KMS-11 (cell line): ENCODE results near the gene IGFBP3.

Source experiments
- H2AFZ ChIP-seq: fragments of 200-600 bp; sonication (generic); 2 replicates; pipeline ENCODE4 v1.6.1; 2016; ENCODE audit warnings: antibody characterized with exemption, mixed run types, low read depth
- H3K27ac ChIP-seq: fragments of 200-600 bp; sonication (generic); 2 replicates; pipeline ENCODE4 v1.6.1; 2016; ENCODE audit warnings: mild to moderate bottlenecking, mixed run types
- H3K27me3 ChIP-seq: fragments of 200-600 bp; sonication (generic); 2 replicates; pipeline ENCODE4 v1.6.1; 2017; ENCODE audit warnings: mild to moderate bottlenecking, low read depth, mixed run types, moderate library complexity; ENCODE audit not compliant: insufficient read depth
- H3K36me3 ChIP-seq: fragments of 200-600 bp; sonication (generic); 2 replicates; pipeline ENCODE4 v1.6.1; 2017; ENCODE audit warnings: mild to moderate bottlenecking, mixed run types; ENCODE audit not compliant: insufficient read depth
- H3K4me1 ChIP-seq: fragments of 200-600 bp; sonication (generic); 2 replicates; pipeline ENCODE4 v1.6.1; 2016; ENCODE audit warnings: mild to moderate bottlenecking, low read depth, mixed run types; ENCODE audit not compliant: poor library complexity, severe bottlenecking
- H3K4me2 ChIP-seq: fragments of 200-600 bp; sonication (generic); 2 replicates; pipeline ENCODE4 v1.7.0; 2016; ENCODE audit warnings: mild to moderate bottlenecking, mixed run types
- H3K4me3 ChIP-seq: fragments of 200-600 bp; sonication (generic); IDR thresholded peaks from 2 replicates; pipeline ENCODE4 v1.6.1; 2017; ENCODE audit warnings: low read depth, low read length, mixed read lengths; ENCODE audit not compliant: insufficient read depth
- H3K79me2 ChIP-seq: fragments of 200-600 bp; sonication (generic); 2 replicates; pipeline ENCODE4 v1.6.1; 2016; ENCODE audit warnings: low read depth, mixed run types; ENCODE audit not compliant: insufficient read depth
- H3K9ac ChIP-seq: fragments of 200-600 bp; sonication (generic); 2 replicates; pipeline ENCODE4 v1.6.1; 2016; ENCODE audit warnings: mild to moderate bottlenecking, mixed run types
- H4K20me1 ChIP-seq: fragments of 200-600 bp; sonication (generic); 2 replicates; pipeline ENCODE4 v1.6.1; 2016; ENCODE audit warnings: mild to moderate bottlenecking, mixed run types; ENCODE audit not compliant: insufficient read depth
- TF ChIP-seq, protein P1 (sequence below): fragments of 200-600 bp; sonication (generic); conservative IDR thresholded peaks from 2 replicates; pipeline ENCODE4 v1.6.1; 2017; ENCODE audit warnings: low read depth, mild to moderate bottlenecking, antibody characterized with exemption, low read length, moderate library complexity, mixed read lengths

IGFBP3 gene

DNA sequence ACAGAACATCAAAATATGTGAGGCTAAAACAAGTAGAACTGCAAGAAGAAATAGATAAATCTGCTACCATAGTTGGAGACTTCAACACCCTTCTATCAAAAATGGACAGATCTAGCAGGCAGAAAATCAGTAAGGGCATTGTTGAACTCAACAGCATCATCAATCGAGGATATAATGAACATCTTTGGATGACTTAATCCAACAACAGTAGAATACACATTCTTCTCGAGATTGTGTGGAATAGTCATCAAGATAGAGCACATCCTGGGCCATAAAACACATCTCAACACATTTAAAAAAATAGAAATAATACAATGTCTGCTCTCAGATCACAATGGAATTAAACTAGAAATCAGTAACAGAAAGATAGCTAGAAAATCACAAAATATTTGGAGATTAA is 22.9 kb downstream of the IGFBP3 start:
- H3K27me3 ChIP-seq = no peaks in the 10 kb centered on the region
- H4K20me1 ChIP-seq = no peaks in the 10 kb centered on the region
- no peak overlapping the region for H3K27ac ChIP-seq
- H3K4me1 ChIP-seq = no peaks in the 10 kb centered on the region
- H3K9ac ChIP-seq = no peak overlapping the region
- TF ChIP-seq, protein P1, sequence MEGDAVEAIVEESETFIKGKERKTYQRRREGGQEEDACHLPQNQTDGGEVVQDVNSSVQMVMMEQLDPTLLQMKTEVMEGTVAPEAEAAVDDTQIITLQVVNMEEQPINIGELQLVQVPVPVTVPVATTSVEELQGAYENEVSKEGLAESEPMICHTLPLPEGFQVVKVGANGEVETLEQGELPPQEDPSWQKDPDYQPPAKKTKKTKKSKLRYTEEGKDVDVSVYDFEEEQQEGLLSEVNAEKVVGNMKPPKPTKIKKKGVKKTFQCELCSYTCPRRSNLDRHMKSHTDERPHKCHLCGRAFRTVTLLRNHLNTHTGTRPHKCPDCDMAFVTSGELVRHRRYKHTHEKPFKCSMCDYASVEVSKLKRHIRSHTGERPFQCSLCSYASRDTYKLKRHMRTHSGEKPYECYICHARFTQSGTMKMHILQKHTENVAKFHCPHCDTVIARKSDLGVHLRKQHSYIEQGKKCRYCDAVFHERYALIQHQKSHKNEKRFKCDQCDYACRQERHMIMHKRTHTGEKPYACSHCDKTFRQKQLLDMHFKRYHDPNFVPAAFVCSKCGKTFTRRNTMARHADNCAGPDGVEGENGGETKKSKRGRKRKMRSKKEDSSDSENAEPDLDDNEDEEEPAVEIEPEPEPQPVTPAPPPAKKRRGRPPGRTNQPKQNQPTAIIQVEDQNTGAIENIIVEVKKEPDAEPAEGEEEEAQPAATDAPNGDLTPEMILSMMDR = no peak
- no peaks in the 10 kb centered on the region for H3K36me3 ChIP-seq
- H3K79me2 ChIP-seq = no peaks in the 10 kb centered on the region
- no peak overlapping the region for H2AFZ ChIP-seq
- H3K4me3 ChIP-seq = no peak overlapping the region
- H3K4me2 ChIP-seq = no peak overlapping the region

DNA sequence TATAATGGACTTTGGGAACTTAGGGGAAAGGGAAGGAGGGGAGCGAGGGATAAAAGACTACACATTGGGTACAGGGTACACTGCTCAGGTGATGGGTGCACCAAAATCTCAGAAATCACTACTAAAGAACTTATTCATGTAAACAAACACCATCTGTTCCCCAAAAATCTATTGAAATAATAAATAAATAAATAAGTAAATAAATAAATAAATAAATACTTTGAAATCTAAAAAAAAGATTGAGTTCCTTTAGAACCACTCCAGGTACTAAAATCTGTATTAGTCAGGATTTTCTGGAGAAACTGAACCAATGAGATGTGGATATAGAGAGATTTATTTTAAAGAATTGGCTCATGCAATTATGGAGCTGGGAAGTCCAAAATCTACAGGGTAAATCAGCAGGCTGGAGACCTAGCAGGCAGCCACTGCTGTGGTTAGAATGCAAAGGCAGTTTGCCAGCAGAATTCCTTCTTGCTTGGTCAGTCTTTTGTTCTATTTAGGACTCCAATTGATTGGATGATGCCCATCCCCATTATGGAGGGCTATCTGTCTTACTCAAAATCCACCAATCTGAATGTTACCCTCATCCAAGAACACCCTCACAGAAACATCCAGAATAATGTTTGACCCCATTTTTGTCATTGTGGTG is 23.9 kb downstream of the IGFBP3 start:
- H4K20me1 ChIP-seq = no peaks in the 10 kb centered on the region
- H3K9ac ChIP-seq = no peak overlapping the region
- no peak overlapping the region for H2AFZ ChIP-seq
- no peaks in the 10 kb centered on the region for H3K36me3 ChIP-seq
- no peaks in the 10 kb centered on the region for H3K4me1 ChIP-seq
- no peak overlapping the region for H3K27ac ChIP-seq
- no peaks in the 10 kb centered on the region for H3K79me2 ChIP-seq
- H3K4me3 ChIP-seq = no peak overlapping the region
- TF ChIP-seq, protein P1 = no peak
- H3K27me3 ChIP-seq = no peaks in the 10 kb centered on the region
- no peak overlapping the region for H3K4me2 ChIP-seq

DNA sequence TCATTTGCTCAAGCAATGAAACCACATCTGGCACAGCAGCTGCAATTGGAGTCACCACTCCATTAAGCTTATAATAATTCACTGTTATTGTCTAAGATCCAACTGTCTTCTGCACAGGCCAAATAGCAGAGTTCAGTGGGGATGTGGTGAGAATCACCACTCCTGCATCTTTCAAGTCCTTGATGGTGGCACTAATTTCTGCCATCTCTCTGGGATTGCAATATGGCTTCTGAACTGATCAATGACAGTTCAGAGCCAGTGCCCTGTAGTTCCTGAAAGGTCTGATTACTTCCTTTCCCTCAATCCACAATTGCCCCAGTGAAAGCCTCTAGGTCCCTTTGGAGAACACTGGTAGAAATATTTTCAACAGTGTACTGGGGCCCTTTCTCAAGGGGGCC is 26.4 kb downstream of the IGFBP3 start:
- H3K36me3 ChIP-seq = no peaks in the 10 kb centered on the region
- TF ChIP-seq, protein P1 = no peak
- no peak overlapping the region for H3K4me2 ChIP-seq
- no peak overlapping the region for H3K27ac ChIP-seq
- H3K9ac ChIP-seq = no peak overlapping the region
- no peaks in the 10 kb centered on the region for H3K4me1 ChIP-seq
- no peak overlapping the region for H3K4me3 ChIP-seq
- H4K20me1 ChIP-seq = no peaks in the 10 kb centered on the region
- no peak overlapping the region for H2AFZ ChIP-seq
- no peaks in the 10 kb centered on the region for H3K79me2 ChIP-seq
- H3K27me3 ChIP-seq = no peaks in the 10 kb centered on the region

DNA sequence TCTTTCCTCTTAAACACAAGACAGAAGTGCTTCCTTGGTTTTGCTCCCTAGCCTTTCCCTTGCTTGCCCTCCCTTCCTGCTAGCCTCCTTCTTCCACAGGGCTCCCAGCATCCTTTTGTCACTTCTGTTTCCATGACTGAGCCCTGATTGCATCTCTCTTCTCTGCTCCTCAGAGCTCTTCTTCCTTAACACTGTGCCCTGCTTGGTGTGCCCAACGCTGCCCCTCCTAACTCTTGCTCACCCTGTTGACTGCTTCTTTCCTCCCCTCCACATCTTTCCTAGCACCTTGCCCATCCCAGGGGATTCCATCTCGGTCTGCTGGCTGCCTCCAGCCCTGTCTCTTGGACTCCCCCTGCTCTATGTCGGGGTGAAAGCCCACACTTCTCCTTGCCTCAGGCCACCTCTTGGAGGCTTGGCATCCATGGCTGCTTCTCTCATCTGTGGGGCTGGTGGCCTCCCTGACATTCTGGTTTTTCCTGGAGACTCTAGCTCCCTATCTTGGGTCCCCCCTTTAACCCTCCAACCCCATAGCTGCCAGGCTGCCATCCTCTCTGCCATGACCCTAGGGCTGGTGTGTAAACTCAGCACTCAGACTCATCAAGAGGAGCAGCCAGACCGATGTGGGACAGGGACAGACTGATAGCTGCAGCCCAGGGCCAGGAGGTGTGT is 26.9 kb downstream of the IGFBP3 start:
- Histone ChIP-seq H3K9ac (no peak overlapping the region), H3K27me3 (no peaks in the 10 kb centered on the region), H3K4me3 (no peak overlapping the region), H3K4me1 (no peaks in the 10 kb centered on the region), H4K20me1 (no peaks in the 10 kb centered on the region), H3K79me2 (no peaks in the 10 kb centered on the region), H2AFZ (no peak overlapping the region), H3K36me3 (no peaks in the 10 kb centered on the region), H3K4me2 (no peak overlapping the region), H3K27ac (no peak overlapping the region)
- TF ChIP-seq, protein P1 = no peak
